SU-DHL-6 (cell line): ENCODE measurements around the gene PRKG2.

Experiments used
- H2AFZ ChIP-seq: fragments of 200-600 bp; sonication (generic); 2 replicates; pipeline ENCODE4 v1.6.1; 2014; ENCODE audit warnings: low read depth, mild to moderate bottlenecking, moderate library complexity, mixed read lengths, antibody characterized with exemption, low read length; ENCODE audit not compliant: severe bottlenecking
- H3F3A ChIP-seq: fragments of 200-600 bp; shearing (Covaris generic); 2 replicates; pipeline ENCODE4 v1.6.0; 2016; ENCODE audit warnings: antibody characterized with exemption, mild to moderate bottlenecking; ENCODE audit not compliant: insufficient read depth
- H3K27ac ChIP-seq: fragments of 200-600 bp; sonication (generic); 2 replicates; pipeline ENCODE4 v1.5.1; 2016; ENCODE audit warnings: low read depth, mild to moderate bottlenecking, low read length, moderate library complexity, mixed read lengths
- H3K27me3 ChIP-seq: fragments of 200-600 bp; sonication (generic), shearing (Covaris generic); 2 replicates; pipeline ENCODE4 v1.6.0; 2014; ENCODE audit warnings: mild to moderate bottlenecking, low read length
- H3K36me3 ChIP-seq: fragments of 200-600 bp; sonication (generic); 2 replicates; pipeline ENCODE4 v1.6.1; 2014; ENCODE audit warnings: mild to moderate bottlenecking, low read length, mixed read lengths
- H3K4me2 ChIP-seq: fragments of 300-600, 200-600 bp; shearing (Covaris generic), sonication (generic); 2 replicates; pipeline ENCODE4 v1.6.0; 2014; ENCODE audit warnings: low read length, low read depth, mild to moderate bottlenecking; ENCODE audit not compliant: poor library complexity, severe bottlenecking
- H3K4me3 ChIP-seq: fragments of 200-600 bp; sonication (generic); 2 replicates; pipeline ENCODE4 v1.5.1; 2014; ENCODE audit warnings: antibody characterized with exemption, low read length, mild to moderate bottlenecking, mixed read lengths; ENCODE audit not compliant: insufficient read depth, poor library complexity, severe bottlenecking
- H3K79me2 ChIP-seq: fragments of 200-600 bp; sonication (generic); 2 replicates; pipeline ENCODE4 v1.6.1; 2014; ENCODE audit warnings: mild to moderate bottlenecking, low read length, moderate library complexity; ENCODE audit not compliant: insufficient read depth
- H3K9ac ChIP-seq: fragments of 200-600 bp; sonication (generic); 2 replicates; pipeline ENCODE4 v1.7.0; 2014; ENCODE audit warnings: mild to moderate bottlenecking, low read length
- H3K9me2 ChIP-seq: fragments of 200-600 bp; sonication (generic); replicated peaks from 2 replicates; pipeline ENCODE4 v1.6.1; 2014; ENCODE audit warnings: low read length; ENCODE audit not compliant: insufficient read depth
- H3K9me3 ChIP-seq: fragments of 200-600 bp; sonication (generic); 2 replicates; pipeline ENCODE4 v1.6.1; 2014; ENCODE audit warnings: low read length, mixed read lengths; ENCODE audit not compliant: insufficient read depth
- H4K20me1 ChIP-seq: fragments of 200-600 bp; sonication (generic); 2 replicates; pipeline ENCODE4 v1.6.1; 2014; ENCODE audit warnings: low read depth, mild to moderate bottlenecking, antibody characterized with exemption, low read length, moderate library complexity, mixed read lengths
- EZH2phosphoT487 ChIP-seq: fragments of 200-600 bp; sonication (generic), shearing (Covaris generic); conservative IDR thresholded peaks from 2 replicates; pipeline ENCODE4 v1.6.1; 2018; ENCODE audit warnings: mild to moderate bottlenecking, antibody characterized with exemption, low read length, moderate library complexity, mixed read lengths
- TF ChIP-seq, protein P1 (sequence below): fragments of 200-600 bp; sonication (generic); IDR thresholded peaks from one replicate; pipeline ENCODE4 v1.5.1; 2017; ENCODE audit warnings: antibody characterized with exemption, mild to moderate bottlenecking, low read length, moderate library complexity; ENCODE audit not compliant: insufficient read depth, poor library complexity, severe bottlenecking

PRKG2 gene

DNA sequence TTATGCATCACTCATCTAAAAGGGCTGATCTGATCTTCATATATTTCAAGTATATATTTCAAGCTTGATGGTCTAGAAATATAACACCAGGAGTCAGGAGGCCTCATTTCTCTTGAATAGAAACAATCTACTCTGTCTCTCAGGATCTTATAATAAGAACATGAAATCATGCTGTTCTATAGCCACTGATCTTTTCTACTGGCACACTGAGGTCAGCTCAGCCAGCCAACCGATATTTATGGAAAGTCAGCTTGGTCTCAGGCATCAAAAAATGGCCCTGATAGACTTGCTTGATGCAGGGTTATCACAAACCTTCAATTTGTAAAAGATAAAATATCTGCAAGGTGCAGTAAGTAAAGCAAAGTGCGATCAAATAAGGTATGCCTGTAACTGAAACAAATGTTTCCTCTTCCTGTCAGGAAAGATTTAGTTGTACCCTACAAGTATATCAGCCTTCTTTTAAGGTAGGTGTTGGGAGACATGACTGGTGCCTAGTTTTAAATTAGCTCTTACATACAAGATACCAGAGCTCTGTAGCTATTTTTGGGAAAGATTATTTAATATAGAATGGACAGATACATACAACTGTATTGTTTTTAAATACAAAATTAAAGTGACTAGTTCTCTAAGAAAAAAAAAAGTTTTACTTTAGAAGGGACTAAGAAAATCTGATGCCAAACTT is 121.2 kb downstream of the PRKG2 start:
- Histone ChIP-seq H4K20me1 (no peaks in the 10 kb centered on the region), H3F3A (no peaks in the 10 kb centered on the region), H3K4me2 (no peak overlapping the region), H3K9ac (no peak overlapping the region), H3K9me2 (no peaks in the 10 kb centered on the region), H3K4me3 (no peak overlapping the region), H3K27me3 (no peaks in the 10 kb centered on the region), H2AFZ (no peak overlapping the region), H3K79me2 (no peaks in the 10 kb centered on the region), H3K36me3 (no peaks in the 10 kb centered on the region), H3K27ac (no peak overlapping the region), H3K9me3 (no peaks in the 10 kb centered on the region)
- TF ChIP-seq, protein P1, sequence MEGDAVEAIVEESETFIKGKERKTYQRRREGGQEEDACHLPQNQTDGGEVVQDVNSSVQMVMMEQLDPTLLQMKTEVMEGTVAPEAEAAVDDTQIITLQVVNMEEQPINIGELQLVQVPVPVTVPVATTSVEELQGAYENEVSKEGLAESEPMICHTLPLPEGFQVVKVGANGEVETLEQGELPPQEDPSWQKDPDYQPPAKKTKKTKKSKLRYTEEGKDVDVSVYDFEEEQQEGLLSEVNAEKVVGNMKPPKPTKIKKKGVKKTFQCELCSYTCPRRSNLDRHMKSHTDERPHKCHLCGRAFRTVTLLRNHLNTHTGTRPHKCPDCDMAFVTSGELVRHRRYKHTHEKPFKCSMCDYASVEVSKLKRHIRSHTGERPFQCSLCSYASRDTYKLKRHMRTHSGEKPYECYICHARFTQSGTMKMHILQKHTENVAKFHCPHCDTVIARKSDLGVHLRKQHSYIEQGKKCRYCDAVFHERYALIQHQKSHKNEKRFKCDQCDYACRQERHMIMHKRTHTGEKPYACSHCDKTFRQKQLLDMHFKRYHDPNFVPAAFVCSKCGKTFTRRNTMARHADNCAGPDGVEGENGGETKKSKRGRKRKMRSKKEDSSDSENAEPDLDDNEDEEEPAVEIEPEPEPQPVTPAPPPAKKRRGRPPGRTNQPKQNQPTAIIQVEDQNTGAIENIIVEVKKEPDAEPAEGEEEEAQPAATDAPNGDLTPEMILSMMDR, result no peak
- no peak for TF ChIP-seq EZH2phosphoT487

DNA sequence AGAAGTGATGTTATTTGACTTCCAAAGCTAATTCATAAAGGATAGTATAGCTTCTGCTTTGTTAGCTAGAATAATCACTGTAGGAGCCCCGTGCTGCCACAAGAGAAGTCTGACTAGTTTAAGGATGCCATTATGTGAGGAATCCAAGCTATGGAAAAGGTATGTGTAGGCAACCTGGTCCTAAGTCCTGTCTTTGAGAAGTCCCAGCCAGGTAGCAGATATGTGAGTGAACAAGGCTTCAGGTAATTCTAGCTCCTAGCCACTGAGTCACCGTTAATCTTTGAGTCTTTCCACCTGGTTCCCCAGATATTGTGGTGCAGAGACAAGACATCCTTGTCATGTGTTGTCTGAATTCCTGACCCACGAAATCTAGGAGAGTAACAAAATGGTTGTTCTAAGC is 129.0 kb downstream of the PRKG2 start:
- H4K20me1 ChIP-seq, result no peaks in the 10 kb centered on the region
- no peaks in the 10 kb centered on the region for H3F3A ChIP-seq
- H3K79me2 ChIP-seq, result no peaks in the 10 kb centered on the region

DNA sequence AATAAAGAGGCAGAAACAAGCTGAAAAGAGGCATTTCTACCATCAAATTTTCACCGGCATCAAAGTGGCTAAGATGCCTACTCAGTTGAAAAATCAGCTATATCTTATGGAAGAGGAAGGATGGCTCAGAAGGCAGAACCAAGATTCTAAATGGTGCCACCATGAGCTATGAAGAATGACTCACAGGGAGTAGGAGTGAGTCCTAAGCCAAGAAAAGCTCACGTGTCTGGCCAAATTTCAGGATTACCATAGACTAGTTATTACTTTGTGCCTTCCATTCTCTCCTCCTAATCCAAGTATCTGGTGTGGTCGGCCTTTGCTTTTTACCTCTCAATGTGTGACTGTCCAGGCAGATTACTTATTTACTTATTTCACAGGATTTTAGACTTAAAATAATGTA is 129.7 kb downstream of the PRKG2 start:
- Histone ChIP-seq H4K20me1 (no peaks in the 10 kb centered on the region), H3F3A (no peaks in the 10 kb centered on the region), H2AFZ (no peak overlapping the region), H3K27ac (no peak overlapping the region), H3K4me3 (no peak overlapping the region), H3K9ac (no peak overlapping the region), H3K27me3 (no peaks in the 10 kb centered on the region), H3K79me2 (no peaks in the 10 kb centered on the region), H3K9me3 (no peaks in the 10 kb centered on the region), H3K36me3 (no peaks in the 10 kb centered on the region), H3K4me2 (no peak overlapping the region), H3K9me2 (no peaks in the 10 kb centered on the region)
- no peak for TF ChIP-seq EZH2phosphoT487
- TF ChIP-seq, protein P1, result no peak

More for the DNA sequence above, 129.0 kb downstream of the PRKG2 start:
- TF ChIP-seq, protein P1, result no peak
- TF ChIP-seq EZH2phosphoT487, result no peak
- H3K9me3 ChIP-seq, result no peaks in the 10 kb centered on the region
- H3K27me3 ChIP-seq, result no peaks in the 10 kb centered on the region
- H3K9ac ChIP-seq, result no peak overlapping the region
- H3K36me3 ChIP-seq, result no peaks in the 10 kb centered on the region
- no peak overlapping the region for H3K4me3 ChIP-seq
- no peak overlapping the region for H3K27ac ChIP-seq
- no peak overlapping the region for H3K4me2 ChIP-seq
- no peak overlapping the region for H2AFZ ChIP-seq
- H3K9me2 ChIP-seq, result no peaks in the 10 kb centered on the region

DNA sequence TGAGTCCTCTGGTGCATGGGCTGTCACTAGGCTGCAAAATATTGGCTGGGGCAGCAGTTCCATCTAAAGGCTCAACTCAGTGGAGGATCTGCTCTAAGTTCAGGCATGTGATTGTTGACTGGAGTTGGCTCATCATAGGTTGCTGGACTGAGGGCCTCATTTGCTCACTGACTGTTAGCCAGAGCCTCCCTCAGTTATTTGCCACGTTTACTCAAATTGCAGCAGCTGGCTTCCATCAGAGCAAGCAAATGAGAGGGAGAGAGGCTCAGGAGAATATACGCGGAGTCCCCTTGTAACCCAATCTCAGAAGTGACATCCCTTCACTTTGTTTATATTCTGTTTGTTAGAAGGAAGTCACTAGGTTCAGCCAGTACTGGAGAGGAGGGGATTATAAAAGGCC is 130.4 kb downstream of the PRKG2 start:
- no peaks in the 10 kb centered on the region for H3K9me3 ChIP-seq
- no peaks in the 10 kb centered on the region for H4K20me1 ChIP-seq
- no peak overlapping the region for H3K9ac ChIP-seq
- no peaks in the 10 kb centered on the region for H3K27me3 ChIP-seq
- no peaks in the 10 kb centered on the region for H3K79me2 ChIP-seq
- H3K27ac ChIP-seq, result no peak overlapping the region
- H3K4me2 ChIP-seq, result no peak overlapping the region
- no peaks in the 10 kb centered on the region for H3K36me3 ChIP-seq
- H3K4me3 ChIP-seq, result no peak overlapping the region
- H3F3A ChIP-seq, result no peaks in the 10 kb centered on the region
- no peak overlapping the region for H2AFZ ChIP-seq
- TF ChIP-seq, protein P1, result no peak
- no peak for TF ChIP-seq EZH2phosphoT487
- H3K9me2 ChIP-seq, result no peaks in the 10 kb centered on the region
